ENCODE data around the gene PCSK2. TPM values are rescaled to one million over a fixed set of nuclear protein-coding genes. Genes with fewer than 3 reads are reported as not detected.

Gene PCSK2
- total RNA-seq, 1 donor from 2014 or later, result 1.0 TPM

- Mint-ChIP-seq H3K4me3 (ENCODE audit: unreplicated experiment) (no peak overlapping the region), H3K36me3 (ENCODE audit: low read depth, unreplicated experiment) (no peaks in the 10 kb centered on the region), H3K27me3 (ENCODE audit: unreplicated experiment) (peaks cover 2% of the 10 kb centered on the region), H3K9me3 (ENCODE audit: unreplicated experiment) (no peaks in the 10 kb centered on the region), H3K4me1 (ENCODE audit: unreplicated experiment) (no peaks in the 10 kb centered on the region), H3K27ac (ENCODE audit: unreplicated experiment) (no peak overlapping the region)
- no peak for DNase-seq (ENCODE audit: low spot score)
- TF ChIP-seq CTCF (IDR thresholded peaks at IDR 0.05; ENCODE audit: unreplicated experiment), result no peak
These were observed 180.7 kb downstream of the PCSK2 start for GRCh38 chr20:17407550-17407949.

GRCh38 chr20:17417225-17417624 lies 190.4 kb downstream of the PCSK2 start:
- H3K9me3 Mint-ChIP-seq (ENCODE audit: unreplicated experiment), result no peaks in the 10 kb centered on the region
- DNase-seq (ENCODE audit: low spot score), result no peak
- no peak for TF ChIP-seq CTCF (IDR thresholded peaks at IDR 0.05; ENCODE audit: unreplicated experiment)
- H3K36me3 Mint-ChIP-seq (ENCODE audit: low read depth, unreplicated experiment), result no peaks in the 10 kb centered on the region
- H3K27me3 Mint-ChIP-seq (ENCODE audit: unreplicated experiment), result peaks cover 2% of the 10 kb centered on the region
- no peaks in the 10 kb centered on the region for H3K4me1 Mint-ChIP-seq (ENCODE audit: unreplicated experiment)
- H3K4me3 Mint-ChIP-seq (ENCODE audit: unreplicated experiment), result no peak overlapping the region
- no peak overlapping the region for H3K27ac Mint-ChIP-seq (ENCODE audit: unreplicated experiment)

GRCh38 chr20:17418737-17419136 lies 191.9 kb downstream of the PCSK2 start:
- no peak for TF ChIP-seq CTCF (IDR thresholded peaks at IDR 0.05; ENCODE audit: unreplicated experiment)
- Mint-ChIP-seq H3K4me1 (ENCODE audit: unreplicated experiment) (no peaks in the 10 kb centered on the region), H3K36me3 (ENCODE audit: low read depth, unreplicated experiment) (no peaks in the 10 kb centered on the region), H3K27me3 (ENCODE audit: unreplicated experiment) (peaks cover 2% of the 10 kb centered on the region), H3K4me3 (ENCODE audit: unreplicated experiment) (no peak overlapping the region), H3K9me3 (ENCODE audit: unreplicated experiment) (no peaks in the 10 kb centered on the region), H3K27ac (ENCODE audit: unreplicated experiment) (no peak overlapping the region)
- DNase-seq (ENCODE audit: low spot score), result no peak

GRCh38 chr20:17419479-17420041 lies 192.7 kb downstream of the PCSK2 start:
- peaks cover 2% of the 10 kb centered on the region for H3K27me3 Mint-ChIP-seq (ENCODE audit: unreplicated experiment)
- H3K27ac Mint-ChIP-seq (ENCODE audit: unreplicated experiment), result no peak overlapping the region
- no peaks in the 10 kb centered on the region for H3K36me3 Mint-ChIP-seq (ENCODE audit: low read depth, unreplicated experiment)
- H3K9me3 Mint-ChIP-seq (ENCODE audit: unreplicated experiment), result no peaks in the 10 kb centered on the region
- H3K4me3 Mint-ChIP-seq (ENCODE audit: unreplicated experiment), result no peak overlapping the region
- no peaks in the 10 kb centered on the region for H3K4me1 Mint-ChIP-seq (ENCODE audit: unreplicated experiment)
- no peak for DNase-seq (ENCODE audit: low spot score)
- TF ChIP-seq CTCF (IDR thresholded peaks at IDR 0.05; ENCODE audit: unreplicated experiment), result no peak

GRCh38 chr20:17421493-17421892 lies 194.7 kb downstream of the PCSK2 start:
- no peak overlapping the region for H3K27ac Mint-ChIP-seq (ENCODE audit: unreplicated experiment)
- no peaks in the 10 kb centered on the region for H3K4me1 Mint-ChIP-seq (ENCODE audit: unreplicated experiment)
- no peaks in the 10 kb centered on the region for H3K9me3 Mint-ChIP-seq (ENCODE audit: unreplicated experiment)
- TF ChIP-seq CTCF (IDR thresholded peaks at IDR 0.05; ENCODE audit: unreplicated experiment), result no peak
- no peak for DNase-seq (ENCODE audit: low spot score)
- H3K36me3 Mint-ChIP-seq (ENCODE audit: low read depth, unreplicated experiment), result no peaks in the 10 kb centered on the region
- no peak overlapping the region for H3K4me3 Mint-ChIP-seq (ENCODE audit: unreplicated experiment)
- H3K27me3 Mint-ChIP-seq (ENCODE audit: unreplicated experiment), result peaks cover 2% of the 10 kb centered on the region
